CD4-positive, alpha-beta T cell treated with Interferon gamma for 1 hour (primary cell): ENCODE measurements around the gene ARL9.

ENCODE experiments used
- DNase-seq: peaks from one replicate; pipeline ENCODE4 v3.0.0-alpha.2; 2020

Gene ARL9

DNA sequence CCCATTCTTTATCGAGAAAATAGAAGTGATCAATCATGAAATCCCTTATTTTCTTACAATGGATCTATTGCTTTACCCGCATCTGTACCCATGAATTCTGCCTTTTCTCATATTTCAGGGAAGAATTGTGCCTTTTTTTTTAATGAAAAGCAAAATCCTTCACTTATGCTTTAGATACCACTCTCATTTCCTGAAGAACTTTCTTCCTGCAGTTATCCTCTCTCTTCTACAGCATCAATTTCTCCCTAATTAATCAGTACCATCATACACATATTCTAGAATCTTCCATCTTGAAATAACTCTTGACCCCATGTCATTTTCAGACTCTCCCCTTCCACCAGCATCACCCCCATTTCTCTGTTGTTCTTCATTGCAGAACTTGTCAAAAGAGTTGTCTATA lies 26.6 kb downstream of the ARL9 start:
- no peak for DNase-seq

DNA sequence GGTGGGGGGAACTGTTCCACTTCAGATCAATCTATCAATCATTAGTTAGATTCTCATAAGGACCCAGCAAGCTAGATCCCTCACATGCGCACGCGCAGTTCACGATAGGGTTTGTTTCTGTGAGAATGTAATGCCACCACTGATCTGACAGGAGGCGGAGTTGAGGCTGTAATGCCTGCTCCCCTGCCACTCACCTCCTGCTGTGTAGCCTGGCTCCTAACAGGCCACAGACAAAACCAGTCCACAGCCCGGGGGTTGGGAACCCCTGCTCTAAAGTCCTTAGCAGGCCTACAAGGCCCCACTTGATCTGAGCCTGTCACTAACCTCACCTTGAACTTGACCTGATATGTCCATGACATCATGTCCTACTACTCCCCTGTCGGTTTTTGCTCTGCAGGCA lies 30.3 kb downstream of the ARL9 start:
- no peak for DNase-seq

DNA sequence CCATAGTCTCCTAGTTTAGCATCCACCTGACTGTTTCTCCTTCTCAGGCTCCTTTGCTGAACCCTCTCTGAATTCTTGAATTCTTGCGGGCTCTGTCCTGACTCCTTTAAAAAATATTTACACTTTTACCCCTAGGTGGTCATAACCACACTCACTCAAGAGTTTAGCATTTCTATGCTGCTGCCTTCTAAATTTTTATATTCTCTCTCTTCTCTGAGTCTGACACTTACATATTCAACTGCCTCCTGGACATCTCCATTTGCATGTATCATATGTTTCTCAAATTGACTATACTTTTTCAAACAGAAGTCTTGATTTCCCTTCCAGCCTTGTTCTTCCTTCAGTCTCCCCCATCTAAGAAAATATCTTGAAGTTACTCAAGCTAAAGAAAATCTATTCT lies 31.6 kb downstream of the ARL9 start:
- DNase-seq: no peak

DNA sequence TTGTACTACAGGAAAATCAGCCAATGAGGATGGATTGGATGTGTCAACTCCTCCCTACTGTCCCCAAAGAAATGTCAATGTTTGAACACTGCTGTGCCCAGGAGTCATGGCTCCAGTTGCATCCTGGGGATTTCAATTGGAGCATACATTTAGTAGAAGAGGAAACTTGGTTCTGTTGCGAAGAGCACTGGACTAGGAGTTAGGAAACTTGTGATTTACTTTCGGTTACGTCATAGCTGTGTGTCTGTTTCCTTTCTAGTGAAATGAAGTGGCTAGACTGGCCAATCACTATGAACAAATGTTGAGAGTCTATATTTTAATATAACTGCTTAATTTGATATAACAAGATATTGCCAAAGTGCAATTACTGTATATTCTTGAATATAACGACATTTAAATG lies 35.2 kb downstream of the ARL9 start:
- no peak for DNase-seq

DNA sequence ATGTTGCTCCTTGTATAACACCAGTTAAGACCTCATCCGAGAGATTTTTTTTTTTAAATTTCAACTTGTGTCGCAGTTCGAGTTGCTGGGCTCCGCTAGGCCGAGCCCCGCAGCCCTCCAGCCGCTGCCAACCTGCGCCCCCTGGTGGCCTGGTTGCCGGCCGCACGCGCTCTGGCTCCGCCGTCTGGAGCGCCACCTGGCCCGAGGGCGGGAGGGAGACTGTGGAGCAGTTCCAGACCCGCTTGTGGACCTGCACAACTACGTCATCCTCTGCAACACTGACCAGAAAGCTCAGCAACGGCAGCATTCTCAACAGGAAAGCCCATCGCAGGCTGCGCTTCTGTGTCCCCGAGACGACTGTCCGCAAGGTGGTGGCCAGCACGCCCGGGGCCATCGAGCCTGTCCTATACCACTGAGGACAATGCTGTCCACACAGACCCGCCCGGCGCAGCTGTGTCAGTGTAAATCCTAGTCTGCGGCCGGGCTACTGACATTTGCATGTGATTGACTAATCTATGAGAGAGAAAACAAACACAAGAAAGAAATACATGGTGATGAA lies 39.1 kb downstream of the ARL9 start:
- DNase-seq: peak; percentile 80

DNA sequence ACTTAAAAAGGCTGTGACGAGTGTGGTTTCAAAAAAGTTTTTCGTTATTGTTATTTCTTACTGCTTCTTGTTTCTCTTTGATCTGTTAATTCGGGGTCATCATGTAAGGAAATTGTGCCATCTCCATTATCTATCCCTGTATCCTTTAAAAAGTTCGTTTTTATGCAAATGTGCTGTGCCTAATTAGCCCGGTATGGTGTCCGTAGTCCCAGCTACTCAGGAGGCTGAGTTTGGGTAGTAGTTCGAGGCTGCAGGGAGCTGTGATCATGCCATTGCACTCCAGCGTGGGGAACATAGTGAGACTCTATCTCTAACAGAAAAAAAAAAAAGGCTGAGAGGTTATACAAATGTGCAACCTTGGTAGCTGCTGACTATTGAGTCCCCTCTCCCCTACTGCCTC lies 45.1 kb downstream of the ARL9 start:
- DNase-seq: no peak

DNA sequence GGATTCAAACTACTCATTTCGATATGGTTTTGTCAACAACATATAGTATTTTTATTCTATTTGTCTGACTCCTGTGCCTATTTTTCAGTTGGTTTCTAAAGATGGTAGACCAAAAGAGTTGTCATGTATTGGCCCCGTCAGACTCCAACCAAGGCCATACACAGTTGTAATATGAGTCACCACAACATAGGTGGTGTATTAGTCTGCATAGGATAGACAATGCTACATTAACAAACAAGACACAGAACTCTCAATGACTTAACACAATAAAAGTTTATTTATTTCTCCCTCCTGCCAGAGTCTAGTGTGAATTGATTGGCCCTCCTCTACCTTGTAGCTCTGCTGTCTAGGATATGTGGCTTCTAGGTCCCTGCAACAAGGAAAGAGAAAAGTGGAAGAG lies 45.9 kb downstream of the ARL9 start:
- no peak for DNase-seq

DNA sequence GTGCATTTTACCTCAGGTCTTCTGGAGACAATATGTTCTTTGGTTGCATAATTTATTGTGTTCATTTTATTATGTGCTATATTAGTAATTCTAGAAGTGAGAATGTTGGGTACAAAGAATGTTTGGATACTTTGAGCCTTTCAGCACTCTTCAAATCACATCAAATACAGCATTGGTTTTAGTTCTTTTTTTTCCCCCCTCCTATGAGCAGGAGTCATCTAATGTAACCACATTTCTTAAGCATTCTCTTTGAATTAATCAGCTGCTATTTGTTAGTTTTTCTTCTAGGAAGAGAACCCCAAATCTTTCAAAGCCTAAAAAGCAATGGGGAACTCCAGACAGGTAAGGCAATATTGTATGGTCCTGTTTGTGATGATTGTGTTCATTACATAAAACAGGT lies 46.7 kb downstream of the ARL9 start:
- DNase-seq: no peak

DNA sequence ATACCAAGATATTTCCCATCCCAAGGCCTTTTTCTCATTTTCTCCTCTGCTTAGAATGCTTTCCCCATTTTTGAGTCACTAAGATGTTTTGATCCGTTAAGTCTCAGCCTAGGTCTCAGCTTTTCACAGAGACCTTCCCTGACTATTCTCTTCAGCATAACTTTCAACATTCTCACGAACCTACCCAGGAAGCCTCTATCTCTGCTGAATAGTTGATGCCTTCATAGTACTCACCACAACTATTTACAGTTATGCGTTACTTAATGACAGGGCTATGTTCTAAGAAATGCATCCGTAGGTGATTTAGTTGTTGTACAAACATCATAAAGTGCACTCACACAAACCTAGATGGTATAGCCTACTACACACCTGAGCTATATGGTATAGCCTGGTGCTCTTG lies 64.5 kb downstream of the ARL9 start:
- DNase-seq: no peak
